ENCODE results near the gene PCGF1.

DNA sequence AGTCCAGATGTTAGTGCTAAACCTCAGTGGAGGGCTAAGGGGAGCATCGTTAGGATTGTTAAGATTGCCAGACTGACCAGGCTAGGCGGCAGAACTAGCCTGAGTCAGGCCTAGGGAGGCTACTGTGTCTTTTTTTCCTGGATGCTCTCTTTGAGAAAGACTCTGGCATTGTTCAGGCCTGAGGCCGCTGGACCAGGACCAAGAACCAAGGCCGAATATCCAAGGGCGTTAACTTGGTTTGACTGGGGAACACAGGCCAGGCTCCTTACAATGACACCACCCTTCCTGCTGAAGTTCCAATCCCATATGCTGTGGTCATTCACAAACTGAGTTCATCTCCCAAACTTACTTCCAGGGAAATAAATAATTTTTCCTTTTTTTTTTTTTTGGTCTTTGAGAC, 32.8 kb upstream of the PCGF1 start:
- TF ChIP-seq, protein P1, sequence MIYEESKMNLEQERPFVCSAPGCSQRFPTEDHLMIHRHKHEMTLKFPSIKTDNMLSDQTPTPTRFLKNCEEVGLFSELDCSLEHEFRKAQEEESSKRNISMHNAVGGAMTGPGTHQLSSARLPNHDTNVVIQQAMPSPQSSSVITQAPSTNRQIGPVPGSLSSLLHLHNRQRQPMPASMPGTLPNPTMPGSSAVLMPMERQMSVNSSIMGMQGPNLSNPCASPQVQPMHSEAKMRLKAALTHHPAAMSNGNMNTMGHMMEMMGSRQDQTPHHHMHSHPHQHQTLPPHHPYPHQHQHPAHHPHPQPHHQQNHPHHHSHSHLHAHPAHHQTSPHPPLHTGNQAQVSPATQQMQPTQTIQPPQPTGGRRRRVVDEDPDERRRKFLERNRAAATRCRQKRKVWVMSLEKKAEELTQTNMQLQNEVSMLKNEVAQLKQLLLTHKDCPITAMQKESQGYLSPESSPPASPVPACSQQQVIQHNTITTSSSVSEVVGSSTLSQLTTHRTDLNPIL (CRISPR knock-in tag; IDR thresholded peaks at IDR 0.05; ENCODE audit: low read depth): no peak
- no peak for TF ChIP-seq ARNTL (CRISPR knock-in tag; IDR thresholded peaks at IDR 0.05; ENCODE audit: borderline replicate concordance, low read depth)
- TF ChIP-seq ZNF565 (CRISPR knock-in tag; conservative IDR thresholded peaks at IDR 0.05; ENCODE audit: low read depth): no peak
- TF ChIP-seq, protein P2, sequence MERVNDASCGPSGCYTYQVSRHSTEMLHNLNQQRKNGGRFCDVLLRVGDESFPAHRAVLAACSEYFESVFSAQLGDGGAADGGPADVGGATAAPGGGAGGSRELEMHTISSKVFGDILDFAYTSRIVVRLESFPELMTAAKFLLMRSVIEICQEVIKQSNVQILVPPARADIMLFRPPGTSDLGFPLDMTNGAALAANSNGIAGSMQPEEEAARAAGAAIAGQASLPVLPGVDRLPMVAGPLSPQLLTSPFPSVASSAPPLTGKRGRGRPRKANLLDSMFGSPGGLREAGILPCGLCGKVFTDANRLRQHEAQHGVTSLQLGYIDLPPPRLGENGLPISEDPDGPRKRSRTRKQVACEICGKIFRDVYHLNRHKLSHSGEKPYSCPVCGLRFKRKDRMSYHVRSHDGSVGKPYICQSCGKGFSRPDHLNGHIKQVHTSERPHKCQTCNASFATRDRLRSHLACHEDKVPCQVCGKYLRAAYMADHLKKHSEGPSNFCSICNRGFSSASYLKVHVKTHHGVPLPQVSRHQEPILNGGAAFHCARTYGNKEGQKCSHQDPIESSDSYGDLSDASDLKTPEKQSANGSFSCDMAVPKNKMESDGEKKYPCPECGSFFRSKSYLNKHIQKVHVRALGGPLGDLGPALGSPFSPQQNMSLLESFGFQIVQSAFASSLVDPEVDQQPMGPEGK (CRISPR knock-in tag; IDR thresholded peaks at IDR 0.05; ENCODE audit: borderline replicate concordance): no peak
- no peak for TF ChIP-seq GLIS3 (CRISPR knock-in tag; IDR thresholded peaks at IDR 0.05)
- TF ChIP-seq, protein P3, sequence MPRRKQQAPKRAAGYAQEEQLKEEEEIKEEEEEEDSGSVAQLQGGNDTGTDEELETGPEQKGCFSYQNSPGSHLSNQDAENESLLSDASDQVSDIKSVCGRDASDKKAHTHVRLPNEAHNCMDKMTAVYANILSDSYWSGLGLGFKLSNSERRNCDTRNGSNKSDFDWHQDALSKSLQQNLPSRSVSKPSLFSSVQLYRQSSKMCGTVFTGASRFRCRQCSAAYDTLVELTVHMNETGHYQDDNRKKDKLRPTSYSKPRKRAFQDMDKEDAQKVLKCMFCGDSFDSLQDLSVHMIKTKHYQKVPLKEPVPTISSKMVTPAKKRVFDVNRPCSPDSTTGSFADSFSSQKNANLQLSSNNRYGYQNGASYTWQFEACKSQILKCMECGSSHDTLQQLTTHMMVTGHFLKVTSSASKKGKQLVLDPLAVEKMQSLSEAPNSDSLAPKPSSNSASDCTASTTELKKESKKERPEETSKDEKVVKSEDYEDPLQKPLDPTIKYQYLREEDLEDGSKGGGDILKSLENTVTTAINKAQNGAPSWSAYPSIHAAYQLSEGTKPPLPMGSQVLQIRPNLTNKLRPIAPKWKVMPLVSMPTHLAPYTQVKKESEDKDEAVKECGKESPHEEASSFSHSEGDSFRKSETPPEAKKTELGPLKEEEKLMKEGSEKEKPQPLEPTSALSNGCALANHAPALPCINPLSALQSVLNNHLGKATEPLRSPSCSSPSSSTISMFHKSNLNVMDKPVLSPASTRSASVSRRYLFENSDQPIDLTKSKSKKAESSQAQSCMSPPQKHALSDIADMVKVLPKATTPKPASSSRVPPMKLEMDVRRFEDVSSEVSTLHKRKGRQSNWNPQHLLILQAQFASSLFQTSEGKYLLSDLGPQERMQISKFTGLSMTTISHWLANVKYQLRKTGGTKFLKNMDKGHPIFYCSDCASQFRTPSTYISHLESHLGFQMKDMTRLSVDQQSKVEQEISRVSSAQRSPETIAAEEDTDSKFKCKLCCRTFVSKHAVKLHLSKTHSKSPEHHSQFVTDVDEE (CRISPR knock-in tag; IDR thresholded peaks at IDR 0.05): no peak
- TF ChIP-seq ISL1 (CRISPR knock-in tag; IDR thresholded peaks at IDR 0.05): no peak
- TF ChIP-seq CSDC2 (CRISPR knock-in tag; IDR thresholded peaks at IDR 0.05): no peak
- no peak for TF ChIP-seq TCF4 (CRISPR knock-in tag; IDR thresholded peaks at IDR 0.05; ENCODE audit: borderline replicate concordance)

Measured in SK-N-SH treated with all-trans-retinoic acid at 6 μM for 48 hours (cell line).